Keratinocyte (primary cell): ENCODE results near the gene USH2A.

Experiments
- EZH2 ChIP-seq: IDR thresholded peaks from one replicate; pipeline ENCODE4 v1.6.1; 2012; ENCODE audit warnings: inconsistent platforms, mild to moderate bottlenecking, low read length, moderate library complexity
- TF ChIP-seq, protein P1 (sequence below), 3 experiments: IDR thresholded peaks in 1 of 3; conservative IDR thresholded peaks in 1 of 3; optimal IDR thresholded peaks in 1 of 3; 2 replicates in 2 of 3; 3 replicates in 1 of 3; pipeline versions ENCODE3 to v1.5.1; 2011; ENCODE audit warnings: low read length in 3 of 3, mild to moderate bottlenecking in 3 of 3, moderate library complexity in 2 of 3, control low read depth in 1 of 3, inconsistent platforms in 1 of 3; ENCODE audit not compliant: insufficient read depth in 2 of 3; ENCODE audit errors: extremely low read depth in 1 of 3

DNA sequence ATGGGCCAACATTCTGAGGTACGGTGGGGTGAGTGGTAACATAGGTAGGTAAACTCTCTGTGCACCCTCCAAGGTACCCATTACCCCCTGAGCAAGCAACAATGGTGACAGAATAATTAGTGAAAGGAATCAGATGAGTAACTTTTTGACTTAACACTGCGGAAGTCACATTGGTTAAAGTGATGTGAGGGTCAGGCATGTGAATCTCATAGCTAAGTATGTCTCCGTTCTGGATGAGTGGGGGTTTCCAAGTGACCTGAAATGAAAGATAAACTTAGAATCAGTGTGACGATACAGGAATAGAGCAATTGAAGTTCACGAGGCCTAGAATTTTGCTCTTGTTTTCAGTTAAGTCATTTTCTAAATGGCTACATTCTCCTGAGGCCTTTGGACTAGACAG lies 544.4 kb downstream of the USH2A start:
- TF ChIP-seq, protein P1, sequence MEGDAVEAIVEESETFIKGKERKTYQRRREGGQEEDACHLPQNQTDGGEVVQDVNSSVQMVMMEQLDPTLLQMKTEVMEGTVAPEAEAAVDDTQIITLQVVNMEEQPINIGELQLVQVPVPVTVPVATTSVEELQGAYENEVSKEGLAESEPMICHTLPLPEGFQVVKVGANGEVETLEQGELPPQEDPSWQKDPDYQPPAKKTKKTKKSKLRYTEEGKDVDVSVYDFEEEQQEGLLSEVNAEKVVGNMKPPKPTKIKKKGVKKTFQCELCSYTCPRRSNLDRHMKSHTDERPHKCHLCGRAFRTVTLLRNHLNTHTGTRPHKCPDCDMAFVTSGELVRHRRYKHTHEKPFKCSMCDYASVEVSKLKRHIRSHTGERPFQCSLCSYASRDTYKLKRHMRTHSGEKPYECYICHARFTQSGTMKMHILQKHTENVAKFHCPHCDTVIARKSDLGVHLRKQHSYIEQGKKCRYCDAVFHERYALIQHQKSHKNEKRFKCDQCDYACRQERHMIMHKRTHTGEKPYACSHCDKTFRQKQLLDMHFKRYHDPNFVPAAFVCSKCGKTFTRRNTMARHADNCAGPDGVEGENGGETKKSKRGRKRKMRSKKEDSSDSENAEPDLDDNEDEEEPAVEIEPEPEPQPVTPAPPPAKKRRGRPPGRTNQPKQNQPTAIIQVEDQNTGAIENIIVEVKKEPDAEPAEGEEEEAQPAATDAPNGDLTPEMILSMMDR (optimal IDR thresholded peaks at IDR 0.05 in 1 of 3, IDR thresholded peaks at IDR 0.05 in 1 of 3, conservative IDR thresholded peaks at IDR 0.05 in 1 of 3; ENCODE audit: extremely low read depth in 1 of 3, insufficient read depth in 2 of 3, low read length in 3 of 3), result no peak
- TF ChIP-seq EZH2, result no peak
